Mucosa of rectum (tissue), 2 donors: ENCODE measurements around the gene SCYL1.
"Not testable (repeated sequence)": the region's sequence is repeated elsewhere in the genome, so short reads cannot be mapped to it uniquely, and the experiment has no call there.

Experiments
- H3K27ac ChIP-seq, 2 donors: one replicate each; pipeline ENCODE4 v1.7.0; 2013; ENCODE audit warnings: inconsistent platforms in 2 of 2, low read depth in 2 of 2, low read length in 2 of 2
- H3K27me3 ChIP-seq, 2 donors: one replicate each; pipeline ENCODE4 v1.7.0; 2013; ENCODE audit warnings: low read length in 2 of 2; ENCODE audit not compliant: control insufficient read depth in 2 of 2, insufficient read depth in 2 of 2
- H3K36me3 ChIP-seq, 2 donors: one replicate each; pipeline ENCODE4 v1.7.0; 2013; ENCODE audit warnings: low read length in 2 of 2; ENCODE audit not compliant: control insufficient read depth in 2 of 2, insufficient read depth in 2 of 2
- H3K4me1 ChIP-seq, 2 donors: one replicate each; pipeline ENCODE4 v1.7.0; 2013; ENCODE audit warnings: low read length in 2 of 2, mild to moderate bottlenecking in 1 of 2; ENCODE audit not compliant: control insufficient read depth in 2 of 2, insufficient read depth in 2 of 2
- H3K4me3 ChIP-seq, 2 donors: one replicate each; pipeline ENCODE4 v1.7.0; 2013; ENCODE audit warnings: low read length in 2 of 2
- H3K9ac ChIP-seq, 2 donors: one replicate each; pipeline ENCODE4 v1.7.0; 2013; ENCODE audit warnings: low read length in 2 of 2, low read depth in 1 of 2, mild to moderate bottlenecking in 1 of 2
- H3K9me3 ChIP-seq, 2 donors: one replicate each; pipeline ENCODE4 v1.7.0; 2013; ENCODE audit warnings: low read length in 2 of 2; ENCODE audit not compliant: control insufficient read depth in 2 of 2
- donor health status: healthy.
- donor health status: Normal muscosa, but diverticular disease.

Gene SCYL1

GRCh38 chr11:65506290-65506771 lies 18.6 kb upstream of the SCYL1 start:
- Histone ChIP-seq H3K27ac (peak overlapping the region; percentile 72 to 100), H3K9ac (peak overlapping the region; percentile 98 to 100), H3K4me3 (peak overlapping the region; percentile 97 to 100), H3K36me3 (peaks cover 52 to 55% of the 10 kb centered on the region in 2 donors), H3K27me3 (no peaks in the 10 kb centered on the region), H3K4me1 (peaks cover 32 to 44% of the 10 kb centered on the region in 2 donors), H3K9me3 (no peaks in the 10 kb centered on the region)

GRCh38 chr11:65506772-65507505 lies 17.9 kb upstream of the SCYL1 start:
- no peaks in the 10 kb centered on the region for H3K27me3 ChIP-seq
- peak overlapping the region; percentile 72 to 100 for H3K27ac ChIP-seq
- peak overlapping the region; percentile 98 to 100 for H3K9ac ChIP-seq
- peak overlapping the region; percentile 33 to 100 for H3K4me3 ChIP-seq
- peaks cover 32 to 44% of the 10 kb centered on the region in 2 donors for H3K4me1 ChIP-seq
- peaks cover 46 to 48% of the 10 kb centered on the region in 2 donors for H3K36me3 ChIP-seq
- no peaks in the 10 kb centered on the region for H3K9me3 ChIP-seq

GRCh38 chr11:65512311-65512710 lies 12.6 kb upstream of the SCYL1 start:
- peaks cover 4 to 12% of the 10 kb centered on the region in 2 donors for H3K4me1 ChIP-seq
- not testable (repeated sequence) for H3K36me3 ChIP-seq, H3K4me3 ChIP-seq, H3K27ac ChIP-seq, H3K9me3 ChIP-seq, H3K27me3 ChIP-seq, H3K9ac ChIP-seq

- H3K4me1 ChIP-seq = no peaks in the 10 kb centered on the region
- no peaks in the 10 kb centered on the region for H3K9me3 ChIP-seq
- no peak overlapping the region for H3K4me3 ChIP-seq
- no peaks in the 10 kb centered on the region for H3K36me3 ChIP-seq
- no peaks in the 10 kb centered on the region for H3K27me3 ChIP-seq
- no peak overlapping the region for H3K27ac ChIP-seq
- no peak overlapping the region for H3K9ac ChIP-seq
Observed at GRCh38 chr11:65516135-65516968, 8.5 kb upstream of the SCYL1 start.

GRCh38 chr11:65518941-65519549 lies 5.8 kb upstream of the SCYL1 start:
- not testable (repeated sequence) for H3K9me3 ChIP-seq, H3K27me3 ChIP-seq, H3K27ac ChIP-seq, H3K36me3 ChIP-seq, H3K4me3 ChIP-seq, H3K9ac ChIP-seq
- peaks cover 9 to 10% of the 10 kb centered on the region in 2 donors for H3K4me1 ChIP-seq

GRCh38 chr11:65521777-65522521 lies 2.9 kb upstream of the SCYL1 start:
- not testable (repeated sequence) for H3K9me3 ChIP-seq, H3K36me3 ChIP-seq, H3K27ac ChIP-seq, H3K9ac ChIP-seq, H3K27me3 ChIP-seq, H3K4me3 ChIP-seq
- peaks cover 23 to 24% of the 10 kb centered on the region in 2 donors for H3K4me1 ChIP-seq

GRCh38 chr11:65522718-65523630 lies 1.9 kb upstream of the SCYL1 start:
- not testable (repeated sequence) for H3K9me3 ChIP-seq, H3K27me3 ChIP-seq, H3K9ac ChIP-seq
- H3K27ac ChIP-seq = peak overlapping the region; percentile 22 to 52
- peaks cover 23 to 24% of the 10 kb centered on the region in 2 donors for H3K4me1 ChIP-seq
- peak overlapping the region in 1 of 2 donors; percentile 17 for H3K4me3 ChIP-seq
- H3K36me3 ChIP-seq = peaks cover 9 to 13% of the 10 kb centered on the region in 2 donors

- H3K27ac ChIP-seq = peak overlapping the region in 1 of 2 donors; percentile 52
- peaks cover 9 to 13% of the 10 kb centered on the region in 2 donors for H3K36me3 ChIP-seq
- not testable (repeated sequence) for H3K27me3 ChIP-seq, H3K9me3 ChIP-seq, H3K9ac ChIP-seq, H3K4me3 ChIP-seq
- H3K4me1 ChIP-seq = peaks cover 23 to 24% of the 10 kb centered on the region in 2 donors
Observed at GRCh38 chr11:65523631-65523968, 1.3 kb upstream of the SCYL1 start.
